HUES64 (cell line): Measurements from ENCODE around the gene CMBL.

Experiments used
- H3K27ac ChIP-seq: 2 replicates; pipeline ENCODE4 v1.7.0; 2013; ENCODE audit warnings: low read depth, low read length, inconsistent platforms
- H3K27me3 ChIP-seq: 2 replicates; pipeline ENCODE4 v1.6.1; 2013; ENCODE audit warnings: mild to moderate bottlenecking, low read length; ENCODE audit not compliant: insufficient read depth
- H3K36me3 ChIP-seq: 2 replicates; pipeline ENCODE4 v1.6.1; 2013; ENCODE audit warnings: mild to moderate bottlenecking, low read length; ENCODE audit not compliant: insufficient read depth
- H3K4me1 ChIP-seq: 2 replicates; pipeline ENCODE4 v1.6.1; 2013; ENCODE audit warnings: mild to moderate bottlenecking, low read length, moderate library complexity; ENCODE audit not compliant: insufficient read depth
- H3K4me3 ChIP-seq: 2 replicates; pipeline ENCODE4 v1.5.1; 2013; ENCODE audit warnings: mild to moderate bottlenecking, low read length, moderate library complexity
- H3K9ac ChIP-seq: 2 replicates; pipeline ENCODE4 v1.6.1; 2013; ENCODE audit warnings: mild to moderate bottlenecking, low read depth, low read length
- H3K9me3 ChIP-seq: 2 replicates; pipeline ENCODE4 v1.6.1; 2013; ENCODE audit warnings: low read depth, low read length; ENCODE audit not compliant: insufficient read depth
- WGBS: fragments of 150-250, 120-280 bp; methylation state at CpG from one replicate; pipeline ENCODE4 v1.1.7; 2013; ENCODE audit warnings: missing lambda C conversion rate; 5-methylcytosine and 5-hydroxymethylcytosine counted together

Gene CMBL

DNA sequence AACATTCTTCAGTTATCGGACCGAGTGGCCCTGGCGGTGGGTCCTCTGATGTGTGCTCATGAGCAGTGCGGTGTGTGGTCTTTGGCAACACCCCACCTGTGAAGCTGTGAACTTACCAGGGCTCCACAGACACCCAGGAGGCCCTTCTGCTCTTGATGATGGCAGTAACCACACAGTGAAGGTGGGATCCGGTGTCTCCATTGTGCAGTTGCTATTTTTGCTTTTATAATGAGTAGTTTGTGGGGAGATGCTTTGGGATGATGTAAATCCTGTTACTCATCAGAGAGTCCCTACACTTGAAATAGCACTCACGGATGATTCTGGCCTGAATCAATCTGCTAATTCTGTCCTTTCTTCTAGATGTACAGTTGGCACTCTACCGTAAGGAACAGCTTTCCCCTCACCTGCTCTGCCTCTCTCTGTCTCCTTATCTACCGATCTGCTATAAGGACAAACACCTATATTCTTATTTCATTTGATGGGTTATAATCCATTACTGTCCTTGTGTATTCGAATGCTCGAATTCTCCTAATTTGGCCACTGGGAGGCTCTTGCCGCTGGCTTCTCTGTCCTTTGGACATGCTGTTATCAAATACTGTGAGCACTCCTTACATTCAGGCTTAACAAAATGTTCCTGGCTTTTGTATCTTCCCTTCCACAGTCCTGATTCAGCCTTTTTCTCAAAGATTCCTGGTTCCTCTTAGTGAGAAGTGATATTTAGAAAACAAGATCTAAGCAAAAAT is 78.2 kb downstream of the CMBL start:
- H3K27ac ChIP-seq, result no peak overlapping the region
- H3K9ac ChIP-seq, result no peak overlapping the region
- no peaks in the 10 kb centered on the region for H3K4me1 ChIP-seq
- no peaks in the 10 kb centered on the region for H3K27me3 ChIP-seq
- 0 out of 2 replicates have a peak, but pooled peaks cover 4% of the 10 kb centered on the region for H3K9me3 ChIP-seq
- H3K4me3 ChIP-seq, result no peak overlapping the region
- 93% methylated on average over 11 of the region's 11 CpGs for WGBS
- H3K36me3 ChIP-seq, result peaks cover 13% of the 10 kb centered on the region

DNA sequence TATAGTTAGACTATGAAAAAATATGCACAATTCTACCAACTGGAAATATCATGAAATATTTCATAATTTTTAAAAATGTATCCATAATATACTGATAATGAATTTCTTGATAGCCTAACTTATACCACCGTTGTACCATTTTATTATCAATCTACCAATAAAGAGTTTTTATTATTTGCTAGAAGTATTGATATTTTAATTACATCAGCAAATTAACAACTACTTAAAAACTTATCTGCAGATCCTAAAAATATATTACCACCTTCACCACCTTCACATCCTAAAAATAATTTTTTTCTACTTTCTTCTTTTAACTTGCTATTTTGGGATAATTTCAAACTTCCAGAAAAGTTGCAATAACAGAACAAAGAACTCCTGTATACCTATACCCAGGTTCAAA is 79.4 kb downstream of the CMBL start:
- Histone ChIP-seq H3K4me3 (no peak overlapping the region), H3K27ac (no peak overlapping the region), H3K36me3 (peaks cover 12% of the 10 kb centered on the region; the same call in 1 of the 2 replicates), H3K4me1 (no peaks in the 10 kb centered on the region), H3K9me3 (0 out of 2 replicates have a peak, but pooled peaks cover 4% of the 10 kb centered on the region), H3K9ac (no peak overlapping the region), H3K27me3 (no peaks in the 10 kb centered on the region)
- no CpG with 5 or more reads among the region's 1 CpG for WGBS
